BE2C (cell line): ENCODE results near the gene CTXND1.
A peak's percentile ranks its signal among the peaks of the same experiment; 100 is the strongest.

Source experiments
- DNase-seq: peaks from one replicate; pipeline ENCODE4 v3.0.0-alpha.2; 2020
- H3K27me3 ChIP-seq: fragments of 250-450 bp; sonication (Bioruptor Pico); 2 replicates; pipeline ENCODE4 v1.5.1; 2020; ENCODE audit warnings: mild to moderate bottlenecking
- H3K36me3 ChIP-seq: fragments of 250-450 bp; sonication (Bioruptor Pico); 2 replicates; pipeline ENCODE4 v1.5.1; 2020; ENCODE audit warnings: mild to moderate bottlenecking
- H3K4me1 ChIP-seq: fragments of 250-450 bp; sonication (Bioruptor Pico); 2 replicates; pipeline ENCODE4 v1.5.1; 2020
- H3K4me3 ChIP-seq: 2 replicates; pipeline ENCODE4 v1.5.1; 2011; ENCODE audit warnings: low read depth, low read length
- H3K9me3 ChIP-seq: fragments of 250-450 bp; sonication (Bioruptor Pico); 2 replicates; pipeline ENCODE4 v1.5.1; 2020
- CTCF ChIP-seq: IDR thresholded peaks from 2 replicates; pipeline ENCODE4 v1.5.1; 2012; ENCODE audit warnings: mild to moderate bottlenecking, low read depth, low read length

CTXND1 gene

GRCh38 chr15:80266113-80266512 lies 14.1 kb upstream of the CTXND1 start:
- no peaks in the 10 kb centered on the region for H3K4me1 ChIP-seq
- no peak for TF ChIP-seq CTCF
- no peaks in the 10 kb centered on the region; the same call in 1 of the 2 replicates for H3K27me3 ChIP-seq
- no peaks in the 10 kb centered on the region for H3K36me3 ChIP-seq
- H3K4me3 ChIP-seq: no peak overlapping the region
- DNase-seq: no peak
- H3K9me3 ChIP-seq: no peaks in the 10 kb centered on the region

- Histone ChIP-seq H3K4me1 (no peaks in the 10 kb centered on the region), H3K4me3 (no peak overlapping the region), H3K27me3 (peaks cover 10% of the 10 kb centered on the region), H3K36me3 (no peaks in the 10 kb centered on the region), H3K9me3 (no peaks in the 10 kb centered on the region)
- no peak for TF ChIP-seq CTCF
- DNase-seq: no peak
These were observed 13.0 kb upstream of the CTXND1 start for GRCh38 chr15:80265021-80265420.

- no peak for DNase-seq
- TF ChIP-seq CTCF: no peak
- peaks cover 17% of the 10 kb centered on the region for H3K27me3 ChIP-seq
- H3K9me3 ChIP-seq: no peaks in the 10 kb centered on the region
- no peak overlapping the region for H3K4me3 ChIP-seq
- H3K4me1 ChIP-seq: no peaks in the 10 kb centered on the region
- H3K36me3 ChIP-seq: no peaks in the 10 kb centered on the region
These were observed 12.0 kb upstream of the CTXND1 start for GRCh38 chr15:80264031-80264430.

GRCh38 chr15:80260551-80260950 lies 8.5 kb upstream of the CTXND1 start:
- peaks cover 47% of the 10 kb centered on the region for H3K27me3 ChIP-seq
- no peak for TF ChIP-seq CTCF
- no peaks in the 10 kb centered on the region; the same call in 1 of the 2 replicates for H3K9me3 ChIP-seq
- H3K4me1 ChIP-seq: no peaks in the 10 kb centered on the region
- no peaks in the 10 kb centered on the region for H3K36me3 ChIP-seq
- no peak for DNase-seq
- H3K4me3 ChIP-seq: no peak overlapping the region

GRCh38 chr15:80259942-80260510 lies 8.0 kb upstream of the CTXND1 start:
- no peaks in the 10 kb centered on the region for H3K36me3 ChIP-seq
- peaks cover 52% of the 10 kb centered on the region for H3K27me3 ChIP-seq
- no peak overlapping the region for H3K4me3 ChIP-seq
- no peaks in the 10 kb centered on the region; the same call in 1 of the 2 replicates for H3K9me3 ChIP-seq
- no peak for DNase-seq
- TF ChIP-seq CTCF: no peak
- H3K4me1 ChIP-seq: no peaks in the 10 kb centered on the region

- no peak overlapping the region for H3K4me3 ChIP-seq
- H3K27me3 ChIP-seq: peaks cover 82% of the 10 kb centered on the region
- H3K4me1 ChIP-seq: no peaks in the 10 kb centered on the region
- DNase-seq: peak; percentile 12
- H3K36me3 ChIP-seq: no peaks in the 10 kb centered on the region
- TF ChIP-seq CTCF: no peak
- H3K9me3 ChIP-seq: no peaks in the 10 kb centered on the region
These were observed 439 bp downstream of the CTXND1 start for GRCh38 chr15:80251428-80252120.
